Suppressor macrophage (primary cell): Measurements from ENCODE around the gene C2orf42.
A peak's percentile ranks its signal among the peaks of the same experiment; 100 is the strongest.
"Not testable (repeated sequence)": the region's sequence is repeated elsewhere in the genome, so short reads cannot be mapped to it uniquely, and the experiment has no call there.

Experiments used
- DNase-seq, 4 experiments: peaks; one replicate each; pipeline ENCODE4 v3.0.0-alpha.2; 2020 to 2022

C2orf42 gene

DNA sequence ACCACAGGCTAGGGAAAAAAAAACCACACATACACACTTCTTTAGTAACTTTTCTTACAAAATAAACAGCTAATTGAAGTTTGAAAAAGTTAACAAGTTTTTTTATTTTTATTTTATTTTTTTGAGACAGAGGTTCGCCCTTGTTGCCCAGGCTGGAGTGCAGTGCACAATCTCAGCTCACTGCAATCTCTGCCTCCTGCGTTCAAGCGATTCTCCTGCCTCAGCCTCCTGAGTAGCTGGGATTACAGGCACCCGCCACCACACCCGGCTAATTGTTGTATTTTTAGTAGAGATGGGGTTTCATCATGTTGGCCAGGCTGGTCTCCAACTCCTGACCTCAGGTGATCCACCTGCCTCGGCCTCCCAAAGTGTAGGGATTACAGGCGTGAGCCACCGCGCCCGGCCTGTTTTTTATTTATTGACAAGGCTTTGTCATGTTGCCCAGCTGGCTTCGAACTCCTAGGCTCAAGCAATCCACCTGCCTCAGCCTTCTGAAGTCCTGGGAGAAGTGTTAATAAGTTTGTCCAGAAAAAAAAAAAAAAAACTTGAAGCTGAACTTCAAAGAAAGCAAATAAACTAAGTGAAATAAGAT, 21.1 kb downstream of the C2orf42 start:
- not testable (repeated sequence) for DNase-seq

DNA sequence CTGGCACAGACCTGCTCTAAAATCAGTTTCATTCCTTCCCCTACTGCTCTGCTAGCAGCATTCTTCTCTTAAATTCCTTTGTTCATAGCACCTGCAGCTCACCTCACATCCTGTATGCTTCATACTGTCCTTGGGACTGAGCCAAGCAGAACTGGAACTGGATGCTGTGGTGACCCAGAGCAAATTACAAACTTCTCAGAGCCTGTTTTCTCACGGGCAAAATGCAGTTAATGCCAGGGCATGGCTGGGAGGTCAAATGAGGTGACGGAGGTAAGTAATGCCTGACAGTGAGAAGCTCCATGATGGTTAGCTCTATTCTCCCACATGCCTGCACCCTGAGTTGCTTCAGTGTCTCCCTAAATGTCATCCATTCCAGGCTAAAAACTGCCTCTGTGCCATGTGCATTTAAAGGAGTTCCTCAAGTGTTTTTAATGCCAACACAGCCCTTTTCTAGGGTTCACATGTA, 29.7 kb downstream of the C2orf42 start:
- no peak for DNase-seq

DNA sequence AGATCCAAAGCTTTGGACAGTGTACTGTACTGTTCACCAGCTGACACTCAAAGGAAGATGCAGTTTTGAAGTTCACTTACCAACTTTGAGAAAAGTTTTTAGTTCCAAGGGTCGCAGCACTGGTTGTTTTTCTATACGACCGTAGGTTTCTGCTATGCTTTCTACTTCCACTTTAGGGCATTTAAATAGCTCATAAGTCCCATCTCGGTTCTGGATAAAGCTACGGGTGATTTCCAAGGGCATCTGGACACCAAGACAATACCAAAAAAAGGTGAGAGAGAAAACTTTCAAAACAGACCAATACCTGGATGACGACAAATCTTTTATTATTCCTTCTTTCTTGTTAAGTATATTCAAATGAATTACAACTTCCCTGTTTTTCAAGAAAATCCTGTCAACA, 30.3 kb downstream of the C2orf42 start:
- DNase-seq = no peak

DNA sequence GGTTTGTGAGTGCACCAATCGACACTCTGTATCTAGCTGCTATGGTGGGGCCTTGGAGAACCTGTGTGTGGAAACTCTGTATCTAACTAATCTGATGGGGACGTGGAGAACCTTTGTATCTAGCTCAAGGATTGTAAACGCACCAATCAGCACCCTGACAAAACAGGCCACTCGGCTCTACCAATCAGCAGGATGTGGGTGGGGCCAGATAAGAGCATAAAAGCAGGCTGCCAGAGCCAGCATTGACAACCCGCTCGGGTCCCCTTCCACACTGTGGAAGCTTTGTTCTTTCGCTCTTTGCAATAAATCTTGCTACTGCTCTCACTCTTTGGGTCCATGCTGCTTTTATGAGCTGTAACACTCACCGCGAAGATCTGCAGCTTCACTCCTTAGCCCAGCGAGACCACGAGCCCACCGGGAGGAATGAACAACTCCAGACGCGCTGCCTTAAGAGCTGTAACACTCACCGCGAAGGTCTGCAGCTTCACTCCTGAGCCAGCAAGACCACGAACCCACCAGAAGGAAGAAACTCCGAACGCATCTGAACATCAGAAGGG, 41.6 kb downstream of the C2orf42 start:
- not testable (repeated sequence) for DNase-seq

DNA sequence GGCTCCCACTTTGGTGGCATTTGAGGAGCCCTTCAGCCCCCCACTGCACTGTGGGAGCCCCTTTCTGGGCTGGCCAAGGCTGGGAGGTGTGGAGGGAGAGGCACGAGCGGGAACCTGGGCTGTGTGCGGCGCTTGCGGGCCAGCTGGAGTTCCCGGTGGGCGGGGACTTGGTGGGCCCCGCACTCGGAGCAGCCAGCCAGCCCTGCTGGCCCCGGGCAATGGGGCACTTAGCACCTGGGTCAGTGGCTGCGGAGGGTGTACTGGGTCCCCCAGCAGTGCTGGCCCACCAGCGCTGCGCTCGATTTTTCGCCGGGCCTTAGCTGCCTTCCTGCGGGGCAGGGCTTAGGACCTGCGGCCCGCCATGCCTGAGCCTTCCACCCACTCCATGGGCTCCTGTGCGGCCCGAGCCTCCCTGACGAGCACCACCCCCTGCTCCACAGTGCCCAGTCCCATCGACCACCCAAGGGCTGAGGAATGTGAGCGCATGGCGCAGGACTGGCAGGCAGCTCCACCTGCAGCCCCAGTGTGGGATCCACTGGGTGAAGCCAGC, 42.5 kb downstream of the C2orf42 start:
- DNase-seq = not testable (repeated sequence)

DNA sequence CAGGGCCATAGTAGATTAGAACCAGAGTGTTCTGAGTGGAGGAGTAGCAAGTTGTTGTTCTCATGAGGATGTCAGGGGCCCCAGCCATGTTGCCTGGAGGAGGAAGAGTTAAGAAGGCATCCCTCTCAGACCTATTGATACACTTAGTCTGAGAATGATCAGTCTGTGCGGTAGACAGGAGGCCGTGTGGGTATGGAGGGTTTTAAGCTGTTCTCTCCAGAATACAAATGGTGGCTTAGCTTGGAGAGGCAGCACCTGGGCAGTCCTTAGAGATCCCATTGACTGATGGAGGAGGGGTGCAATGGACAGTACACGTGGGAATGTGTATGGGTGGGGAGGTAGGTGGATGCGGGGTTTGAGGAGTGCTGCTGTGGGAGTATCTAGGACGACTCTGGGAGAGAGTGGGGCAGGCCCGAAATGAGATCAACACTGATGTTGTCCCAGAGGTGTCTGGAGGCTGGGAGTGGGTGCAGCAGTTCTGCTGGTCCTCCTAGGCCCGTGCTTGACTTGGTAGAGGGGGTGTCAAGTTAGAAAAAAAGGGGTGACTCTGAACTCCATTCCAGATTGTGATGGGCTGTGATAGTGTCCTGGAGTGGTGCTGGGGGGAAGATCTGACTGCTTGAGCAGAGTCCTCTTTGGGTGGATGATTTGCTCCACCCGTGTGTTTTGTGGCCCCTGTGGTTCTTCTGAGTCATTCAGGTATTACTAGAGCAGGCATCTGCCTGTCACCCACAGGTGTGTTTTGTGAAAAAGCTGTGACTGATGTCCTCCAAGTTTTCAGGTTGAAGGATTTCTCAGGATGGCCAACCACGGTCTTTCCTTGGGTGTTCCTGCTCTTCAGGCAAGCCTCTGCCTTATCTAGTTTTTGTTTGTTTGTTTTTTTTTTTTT, 44.7 kb downstream of the C2orf42 start:
- DNase-seq = no peak

DNA sequence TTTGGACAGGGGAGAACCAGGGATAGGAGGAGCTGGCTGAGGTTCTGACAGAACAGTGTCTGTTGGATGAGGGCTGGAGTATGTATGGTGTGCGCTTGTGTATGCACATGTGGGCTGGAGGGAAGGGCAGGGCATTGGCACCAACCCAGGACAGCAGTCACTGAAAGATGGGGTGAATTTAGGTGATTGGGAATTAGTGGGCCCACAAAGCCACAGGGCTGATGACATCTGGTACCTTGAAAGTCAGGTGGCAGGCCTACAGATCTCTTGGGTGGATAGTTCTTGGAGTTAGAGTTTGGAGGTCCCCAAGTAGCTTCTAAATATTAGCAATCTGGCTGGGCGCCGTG, 45.7 kb downstream of the C2orf42 start:
- DNase-seq = no peak

DNA sequence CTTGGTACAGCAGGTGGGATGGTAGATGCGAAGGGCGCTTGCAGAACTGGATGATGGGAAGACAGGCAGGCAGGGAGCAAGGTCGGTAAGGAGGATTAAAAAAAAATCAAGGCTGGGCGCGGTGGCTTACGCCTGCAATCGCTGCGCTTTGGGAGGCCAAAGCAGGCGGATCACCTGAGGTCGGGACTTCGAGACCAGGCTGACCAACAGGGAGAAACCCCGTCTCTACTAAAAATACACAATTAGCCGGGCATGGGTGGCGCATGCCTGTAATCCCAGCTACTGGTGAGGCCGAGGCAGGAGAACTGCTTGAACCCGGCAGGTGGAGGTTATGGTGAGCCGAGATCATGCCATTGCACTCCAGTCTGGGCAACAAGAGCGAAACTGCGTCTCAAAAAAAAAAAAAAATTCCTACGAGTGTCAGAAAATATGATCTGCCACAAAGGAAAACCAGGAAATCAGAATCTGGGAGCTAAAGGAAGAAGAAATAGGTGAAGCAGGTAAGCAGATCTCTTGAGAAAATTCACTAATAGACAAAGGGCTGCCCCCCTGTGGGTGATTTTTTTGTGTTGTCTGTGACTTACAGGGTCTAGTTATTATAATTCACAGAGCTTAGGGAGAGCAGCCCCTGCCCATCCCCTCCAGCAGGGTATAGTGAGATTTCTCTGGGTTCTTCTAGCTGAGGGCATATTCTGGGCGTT, 46.2 kb downstream of the C2orf42 start:
- no peak for DNase-seq

DNA sequence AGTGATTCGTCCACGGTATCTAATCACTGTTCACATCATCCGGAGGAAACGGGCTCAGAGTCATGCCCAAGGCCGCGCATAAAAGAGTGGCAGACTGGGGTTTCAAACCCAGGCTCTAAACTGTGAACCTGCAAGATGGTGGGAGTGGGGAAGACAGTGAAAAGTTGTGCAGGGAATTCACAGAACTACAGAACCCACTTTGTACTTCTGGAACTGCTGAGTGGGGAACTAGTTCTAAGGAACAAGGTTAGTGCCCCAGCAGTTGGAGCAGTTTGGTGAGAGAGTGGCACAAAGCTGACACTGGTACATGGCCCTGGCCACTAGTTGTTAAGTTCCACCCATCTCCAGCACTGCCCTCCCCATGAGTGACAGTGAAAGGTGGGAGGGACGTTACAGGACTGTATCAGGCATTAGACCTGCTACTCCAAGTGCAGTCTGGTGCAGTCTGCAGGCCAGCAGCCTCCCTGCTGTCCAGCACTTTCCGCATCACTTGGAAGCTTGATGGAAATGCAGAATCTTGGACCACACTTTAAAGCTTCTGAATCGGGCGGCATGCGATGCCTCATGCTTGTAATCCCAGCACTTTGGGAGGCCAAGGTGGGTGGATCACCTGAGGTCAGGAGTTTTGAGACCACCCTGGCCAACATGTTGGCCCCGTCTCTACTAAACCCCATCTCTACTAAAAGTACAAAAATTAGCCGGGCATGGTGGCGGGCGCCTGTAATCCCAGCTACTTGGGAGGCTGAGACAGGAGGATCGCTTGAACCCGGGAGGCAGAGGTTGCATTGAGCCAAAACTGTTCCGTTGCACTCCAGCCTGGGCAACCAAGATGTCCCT, 47.3 kb downstream of the C2orf42 start:
- DNase-seq = peak; percentile 72 to 74 (median 74)

DNA sequence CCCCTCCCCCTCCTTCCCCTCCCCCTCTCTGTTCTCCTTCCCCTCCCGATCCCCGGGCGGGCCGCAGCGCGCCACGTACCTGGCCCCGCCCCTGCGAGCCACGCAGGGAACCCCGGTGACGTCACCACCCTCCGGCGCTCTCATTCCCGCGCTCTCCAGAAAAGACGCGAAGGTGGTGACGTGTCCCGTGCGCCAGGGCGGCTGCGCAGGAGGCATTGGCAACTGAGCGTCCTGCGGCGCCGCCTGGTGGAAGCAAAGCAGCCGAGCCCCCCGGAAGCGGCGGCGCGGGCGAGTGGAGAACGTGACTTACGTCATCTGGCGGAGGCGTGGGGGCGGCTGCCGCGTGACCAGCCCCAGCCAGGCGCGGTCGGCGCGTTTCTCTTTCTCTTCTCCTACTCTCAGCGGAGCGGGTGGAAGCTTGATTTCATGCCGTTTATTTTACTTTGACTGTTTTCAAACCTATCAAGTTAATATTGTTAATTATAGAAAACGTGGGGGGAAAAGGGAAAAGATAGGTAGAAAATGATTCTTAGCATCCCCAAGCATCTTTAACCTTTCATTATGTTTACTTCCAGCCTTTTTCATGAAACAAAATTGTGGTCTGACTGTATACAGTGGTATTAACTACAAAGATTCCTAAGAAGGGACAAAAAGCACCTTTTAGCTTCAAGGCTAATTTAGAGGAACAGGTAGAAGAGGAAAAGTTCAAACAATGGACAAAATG, 48.1 kb downstream of the C2orf42 start:
- peak; percentile 100 for DNase-seq

DNA sequence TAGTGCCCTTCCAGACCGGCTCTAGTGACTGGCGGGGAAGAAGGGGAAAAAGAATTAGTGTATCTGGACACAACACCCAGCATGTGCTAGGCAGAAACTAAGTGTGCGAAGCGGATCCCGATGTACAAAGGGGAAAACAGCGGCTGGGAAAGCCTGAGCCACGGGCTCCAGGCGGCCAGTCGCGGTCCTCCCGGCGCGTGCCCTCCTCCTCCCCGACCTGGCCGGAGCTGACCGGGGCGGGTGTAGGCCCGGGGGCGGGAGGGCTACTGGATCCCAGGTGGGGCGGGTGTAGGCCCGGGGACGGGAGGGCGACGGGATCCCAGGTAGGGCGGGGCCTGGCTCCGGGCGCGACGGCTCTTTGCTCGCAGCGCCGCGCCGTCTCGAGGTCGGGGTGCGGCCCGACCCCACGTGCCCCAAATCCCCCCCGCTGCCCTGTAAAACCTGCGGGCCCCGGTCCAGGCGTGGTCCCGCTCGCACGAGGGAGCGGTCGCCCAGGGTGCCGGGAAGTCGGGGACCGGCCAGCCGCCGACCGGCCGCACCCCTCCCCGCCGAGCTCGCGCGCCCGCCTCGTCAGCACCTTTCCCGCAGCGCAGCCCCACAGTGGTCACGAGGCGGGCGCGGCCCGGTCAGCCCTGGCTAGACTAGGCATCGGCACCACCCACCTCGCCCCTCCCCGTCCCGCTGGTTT, 48.8 kb downstream of the C2orf42 start:
- DNase-seq = no peak

DNA sequence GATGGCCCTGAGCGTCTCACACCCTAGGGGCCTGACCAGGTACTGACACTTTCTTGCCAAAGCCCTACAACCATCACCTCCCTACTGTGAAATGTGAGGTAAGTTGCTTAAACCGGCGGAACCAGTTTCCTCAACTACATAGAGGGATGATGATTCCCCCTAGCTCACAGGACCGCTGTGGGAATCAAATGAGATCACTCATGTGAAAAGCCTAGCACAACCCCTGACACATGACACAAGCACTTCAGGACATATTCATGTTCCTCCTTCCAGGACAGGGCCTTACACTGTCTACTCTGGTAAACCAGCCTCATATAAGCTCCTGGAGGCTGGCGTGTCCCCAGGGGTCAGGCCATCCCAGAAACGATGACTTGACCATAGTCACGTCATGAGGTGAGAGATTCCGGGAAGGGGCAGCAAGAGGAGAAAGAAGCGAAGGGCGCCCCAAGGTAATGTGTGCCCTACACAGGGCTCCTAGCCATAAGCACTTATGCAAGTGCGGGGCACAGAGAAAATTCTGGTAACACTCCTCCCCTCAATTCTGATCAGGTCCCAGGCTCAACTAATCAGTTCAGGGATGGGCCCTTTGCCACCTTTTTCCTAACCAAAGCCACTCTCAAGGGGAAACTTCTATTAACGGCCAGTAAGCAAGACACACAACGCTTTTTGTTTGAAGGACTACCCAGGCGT, 49.5 kb downstream of the C2orf42 start:
- DNase-seq = peak; percentile 90 to 98 (median 94)

DNA sequence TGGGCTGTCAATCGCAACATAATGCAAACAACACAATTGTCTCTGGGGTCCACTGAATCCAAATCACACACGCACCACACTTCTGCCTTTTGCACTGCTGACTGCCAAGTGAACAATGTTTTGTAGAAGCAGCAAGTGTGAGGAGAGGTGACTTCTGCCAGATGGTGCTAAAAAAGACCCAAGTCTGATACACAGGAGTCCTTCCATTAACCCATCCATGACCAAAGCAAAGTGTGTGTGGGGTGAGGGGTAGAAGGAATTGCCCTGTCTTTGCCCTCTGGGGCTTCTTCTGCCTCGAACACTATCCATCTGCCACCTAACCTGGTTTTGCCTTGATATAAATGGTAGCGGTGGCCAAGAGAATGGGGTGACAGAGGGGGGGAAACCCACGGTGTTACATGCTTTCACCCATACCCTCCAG, 50.0 kb downstream of the C2orf42 start:
- no peak for DNase-seq

DNA sequence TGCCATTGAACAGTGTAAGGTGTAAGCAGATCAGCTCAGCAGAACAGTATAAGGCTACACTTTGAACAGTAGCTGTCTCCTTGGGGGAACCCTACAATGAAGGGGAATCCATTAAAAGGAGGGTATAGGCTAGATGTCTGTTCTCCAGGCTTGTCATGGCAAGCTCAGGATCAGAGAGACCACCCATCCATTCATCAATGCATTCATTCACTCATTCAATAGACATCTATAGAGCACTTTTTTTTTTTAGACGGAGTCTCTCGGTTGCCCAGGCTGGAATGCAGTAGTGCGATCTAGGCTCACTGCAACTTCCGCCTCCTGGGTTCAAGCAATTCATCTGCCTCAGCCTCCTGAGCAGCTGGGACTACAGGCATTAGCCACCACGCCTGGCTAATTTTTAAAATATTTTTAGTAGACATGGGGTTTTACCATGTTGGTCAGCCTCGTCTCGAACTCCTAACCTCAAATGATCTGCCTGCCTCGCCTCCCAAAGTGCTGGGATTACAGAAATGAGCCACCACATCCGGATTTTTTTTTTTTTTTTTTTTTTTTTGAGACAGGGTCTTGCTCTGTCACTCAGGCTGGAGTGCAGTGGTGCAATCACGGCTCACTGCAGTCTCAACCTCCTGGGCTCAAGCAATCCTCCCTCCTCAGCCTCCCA, 56.4 kb downstream of the C2orf42 start:
- not testable (repeated sequence) for DNase-seq

DNA sequence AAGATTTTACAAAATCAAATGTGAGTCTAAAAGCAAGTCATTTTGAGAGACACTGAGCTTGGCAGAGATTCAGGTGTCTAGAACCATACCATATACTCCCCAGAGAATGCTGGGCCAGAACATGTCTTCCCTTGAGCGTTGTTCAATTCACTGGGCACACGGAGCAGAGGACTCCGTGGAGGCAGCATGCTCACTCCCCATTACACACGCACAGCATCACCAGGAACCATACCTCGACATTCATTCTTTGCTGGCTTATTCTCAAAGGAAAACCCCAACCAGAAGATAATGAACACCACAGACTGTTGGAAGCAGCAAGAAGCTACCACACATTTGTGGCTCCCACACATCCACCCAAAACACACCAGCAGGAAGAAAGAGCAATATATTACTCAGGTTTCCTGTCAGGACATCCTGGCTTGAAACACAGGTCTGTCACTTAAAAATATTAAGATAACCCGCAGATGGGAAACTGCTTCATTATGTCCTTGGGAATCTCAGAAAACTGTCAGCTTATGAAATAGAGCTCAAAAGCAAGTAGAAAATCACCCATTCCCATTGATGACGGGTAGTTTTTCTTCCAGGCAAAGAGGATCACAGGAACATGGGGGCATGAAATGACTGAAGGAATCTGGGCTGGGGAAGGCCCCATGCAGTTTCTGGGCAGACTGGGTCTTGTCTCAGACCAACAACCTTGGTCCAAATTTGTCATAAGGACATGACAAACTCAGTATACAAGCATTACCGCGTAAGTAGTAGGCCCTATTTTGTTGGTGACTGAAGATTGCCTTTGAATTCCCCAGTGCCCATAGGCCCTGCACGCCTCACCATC, 57.1 kb downstream of the C2orf42 start:
- peak in 1 of 4 experiments; percentile 16 for DNase-seq

DNA sequence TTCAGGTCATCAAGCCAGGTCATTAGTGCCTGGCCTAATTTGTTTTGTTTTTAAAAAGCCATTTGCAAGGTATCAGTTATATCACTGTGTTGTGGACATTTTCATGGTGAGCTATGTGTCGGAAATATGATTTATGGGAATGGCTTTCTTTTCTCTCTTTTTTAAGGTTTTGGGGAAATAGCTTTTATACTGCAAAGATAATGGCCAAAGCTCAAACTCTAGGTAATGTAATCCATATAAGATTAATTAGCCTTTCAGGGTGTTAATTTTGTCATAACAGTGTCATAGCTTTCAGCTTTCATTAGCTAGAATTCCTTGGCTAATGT, 57.7 kb downstream of the C2orf42 start:
- no peak for DNase-seq

DNA sequence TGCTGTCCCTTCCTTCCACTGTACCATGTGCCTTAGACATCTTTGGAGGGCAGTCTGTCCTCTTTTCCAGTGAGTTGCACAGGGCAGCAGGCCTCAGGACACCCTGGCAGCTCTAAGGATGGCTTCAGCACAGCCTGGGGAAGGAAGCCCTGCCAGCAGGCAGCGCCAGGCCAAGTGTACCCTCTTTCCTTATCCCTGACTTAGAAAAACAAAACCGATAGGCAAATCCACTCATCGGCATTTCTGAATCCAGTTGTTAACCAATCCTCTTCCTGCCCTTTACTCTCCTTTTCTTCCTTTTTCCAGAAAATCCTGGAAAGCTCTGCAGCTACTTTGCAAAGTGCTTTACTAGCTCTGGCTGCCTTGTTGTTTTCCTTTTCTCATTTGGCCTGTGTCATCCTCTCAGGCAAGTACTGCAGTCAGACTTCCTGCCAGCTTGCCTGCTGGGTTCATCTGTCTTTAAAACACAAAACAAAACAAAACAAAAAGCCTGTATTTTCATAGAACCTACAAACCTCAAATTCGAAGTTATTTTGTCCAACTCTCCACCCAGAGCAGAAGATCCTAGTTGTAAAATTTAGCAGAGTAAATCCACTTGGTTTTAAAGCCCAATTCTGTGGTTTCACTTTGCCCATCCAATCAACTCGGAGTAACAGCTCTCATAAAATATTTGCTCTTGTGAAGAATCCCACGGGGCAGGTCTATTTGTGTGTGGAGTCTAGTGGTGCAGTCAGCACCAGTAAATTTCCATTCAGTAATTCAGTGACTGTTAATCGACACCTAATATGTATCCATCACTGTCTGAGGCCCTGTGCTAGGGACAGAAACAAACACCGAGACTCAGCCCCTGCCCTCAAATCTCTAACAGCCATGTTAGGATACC, 58.3 kb downstream of the C2orf42 start:
- DNase-seq = peak in 3 of 4 experiments; percentile 47 to 67 (median 64)
